GM12874 (cell line): ENCODE results near the gene DACT2.

ENCODE experiments used
- CTCF ChIP-seq: IDR thresholded peaks from 2 replicates; pipeline ENCODE4 v1.5.1; 2011; ENCODE audit warnings: low read depth, mild to moderate bottlenecking, control low read depth, low read length, moderate library complexity; ENCODE audit not compliant: insufficient read depth

Gene DACT2

GRCh38 chr6:168309997-168310396, 9.6 kb downstream of the DACT2 start:
- TF ChIP-seq CTCF = no peak

GRCh38 chr6:168309183-168309582, 10.4 kb downstream of the DACT2 start:
- no peak for TF ChIP-seq CTCF

GRCh38 chr6:168308390-168309144, 11.0 kb downstream of the DACT2 start:
- TF ChIP-seq CTCF = no peak

- no peak for TF ChIP-seq CTCF
These were observed 11.9 kb downstream of the DACT2 start for GRCh38 chr6:168307695-168308021.

- TF ChIP-seq CTCF = no peak
These were observed 12.4 kb downstream of the DACT2 start for GRCh38 chr6:168307015-168307694.

GRCh38 chr6:168305863-168306262, 13.7 kb downstream of the DACT2 start:
- TF ChIP-seq CTCF = no peak

GRCh38 chr6:168305096-168305749, 14.4 kb downstream of the DACT2 start:
- TF ChIP-seq CTCF = no peak
